H9 (cell line): Measurements from ENCODE around the gene SEMA3G. TPM values are rescaled to one million over a fixed set of nuclear protein-coding genes. Genes with fewer than 3 reads are reported as not detected.

ENCODE experiments used
- DNase-seq: peaks from one replicate; pipeline ENCODE4 v3.0.0-alpha.2; 2017
- H2AFZ ChIP-seq: one replicate; pipeline ENCODE4 v1.6.1; 2013; ENCODE audit warnings: mild to moderate bottlenecking, low read length, control low read depth, moderate library complexity
- H2AK5ac ChIP-seq: 2 replicates; pipeline ENCODE4 v1.6.1; 2013; ENCODE audit warnings: low read length, control low read depth, mixed read lengths; ENCODE audit not compliant: insufficient read length
- H2BK120ac ChIP-seq: one replicate; pipeline ENCODE4 v1.6.1; 2013; ENCODE audit warnings: low read depth, mild to moderate bottlenecking, low read length, control low read depth, inconsistent platforms; ENCODE audit not compliant: poor library complexity, severe bottlenecking
- H2BK12ac ChIP-seq: 2 replicates; pipeline ENCODE4 v1.6.1; 2013; ENCODE audit warnings: low read length, control low read depth, mixed read lengths, low read depth; ENCODE audit not compliant: insufficient read length
- H2BK15ac ChIP-seq: 2 replicates; pipeline ENCODE4 v1.6.1; 2013; ENCODE audit warnings: low read depth, low read length, control low read depth
- H2BK20ac ChIP-seq: one replicate; pipeline ENCODE4 v1.6.1; 2013; ENCODE audit warnings: low read depth, mild to moderate bottlenecking, low read length, control low read depth, inconsistent platforms; ENCODE audit not compliant: poor library complexity, severe bottlenecking
- H2BK5ac ChIP-seq: 2 replicates; pipeline ENCODE4 v1.6.1; 2013; ENCODE audit warnings: low read length, control low read depth, mixed read lengths; ENCODE audit not compliant: insufficient read length
- H3K14ac ChIP-seq: 2 replicates; pipeline ENCODE4 v1.6.1; 2013; ENCODE audit warnings: low read length, control low read depth; ENCODE audit not compliant: insufficient read depth
- H3K18ac ChIP-seq: 2 replicates; pipeline ENCODE4 v1.6.1; 2013; ENCODE audit warnings: low read depth, mild to moderate bottlenecking, mixed read lengths, low read length, control low read depth; ENCODE audit not compliant: insufficient read length
- H3K23ac ChIP-seq: 2 replicates; pipeline ENCODE4 v1.6.1; 2013; ENCODE audit warnings: low read length, control low read depth, mixed read lengths, low read depth; ENCODE audit not compliant: insufficient read length
- H3K23me2 ChIP-seq: 2 replicates; pipeline ENCODE4 v1.6.1; 2013; ENCODE audit warnings: low read depth, mild to moderate bottlenecking, mixed read lengths, low read length, control low read depth; ENCODE audit not compliant: insufficient read length, poor library complexity, severe bottlenecking
- H3K27ac ChIP-seq: 2 replicates; pipeline ENCODE4 v1.5.1; 2013; ENCODE audit warnings: low read length, control low read depth, mixed read lengths, low read depth; ENCODE audit not compliant: insufficient read length
- H3K27me3 ChIP-seq: 2 replicates; pipeline ENCODE4 v1.6.1; 2013; ENCODE audit warnings: low read length, control low read depth, inconsistent platforms; ENCODE audit not compliant: insufficient read depth
- H3K4ac ChIP-seq: 2 replicates; pipeline ENCODE4 v1.6.1; 2013; ENCODE audit warnings: low read depth, mild to moderate bottlenecking, control low read depth, inconsistent platforms, low read length, moderate library complexity
- H3K4me1 ChIP-seq: 2 replicates; pipeline ENCODE4 v1.6.1; 2013; ENCODE audit warnings: low read length, control low read depth, inconsistent platforms; ENCODE audit not compliant: insufficient read depth
- H3K4me2 ChIP-seq: 2 replicates; pipeline ENCODE4 v1.6.1; 2013; ENCODE audit warnings: low read length, control low read depth, mixed read lengths; ENCODE audit not compliant: insufficient read length, insufficient read depth
- H3K56ac ChIP-seq: 2 replicates; pipeline ENCODE4 v1.6.1; 2013; ENCODE audit warnings: low read depth, mild to moderate bottlenecking, mixed read lengths, low read length, control low read depth; ENCODE audit not compliant: insufficient read length
- H3K79me1 ChIP-seq: 2 replicates; pipeline ENCODE4 v1.6.1; 2013; ENCODE audit warnings: low read depth, mild to moderate bottlenecking, moderate library complexity, low read length, control low read depth, inconsistent platforms; ENCODE audit not compliant: insufficient read depth, poor library complexity, severe bottlenecking
- H3K79me2 ChIP-seq: 2 replicates; pipeline ENCODE4 v1.6.1; 2013; ENCODE audit warnings: low read length, control low read depth, inconsistent platforms; ENCODE audit not compliant: insufficient read depth
- H3K9ac ChIP-seq: 2 replicates; pipeline ENCODE4 v1.6.1; 2013; ENCODE audit warnings: low read length, control low read depth, mixed read lengths; ENCODE audit not compliant: insufficient read length; ENCODE audit errors: extremely low read depth
- H3K9me3 ChIP-seq: one replicate; pipeline ENCODE4 v1.6.1; 2013; ENCODE audit warnings: low read depth, low read length, inconsistent platforms; ENCODE audit not compliant: control insufficient read depth
- H3T11ph ChIP-seq: one replicate; pipeline ENCODE4 v1.6.1; 2013; ENCODE audit warnings: mild to moderate bottlenecking, low read length, control low read depth, inconsistent platforms
- H4K20me1 ChIP-seq: one replicate; pipeline ENCODE4 v1.6.1; 2013; ENCODE audit not compliant: control insufficient read depth, insufficient read length, insufficient read depth
- H4K5ac ChIP-seq: 2 replicates; pipeline ENCODE4 v1.6.1; 2013; ENCODE audit warnings: low read depth, mild to moderate bottlenecking, mixed read lengths, low read length, control low read depth; ENCODE audit not compliant: insufficient read length
- H4K8ac ChIP-seq: replicated peaks from 2 replicates; pipeline ENCODE4 v1.6.1; 2013; ENCODE audit warnings: low read length, control low read depth, mixed read lengths, low read depth; ENCODE audit not compliant: insufficient read length
- H4K91ac ChIP-seq: 2 replicates; pipeline ENCODE4 v1.6.1; 2013; ENCODE audit warnings: low read depth, mild to moderate bottlenecking, moderate library complexity, mixed read lengths, low read length, control low read depth; ENCODE audit not compliant: insufficient read length
- H3K27ac Mint-ChIP-seq, 3 experiments: 2 replicates in 2 of 3; 3 replicates in 1 of 3; pipeline ENCODE4 v1.8.0; 2020 to 2021; ENCODE audit warnings: mixed read lengths in 3 of 3, mild to moderate bottlenecking in 1 of 3, moderate library complexity in 1 of 3
- H3K27me3 Mint-ChIP-seq: 2 replicates; pipeline ENCODE4 v1.8.0; 2021; ENCODE audit warnings: low read depth, mild to moderate bottlenecking, moderate library complexity, mixed read lengths
- H3K36me3 Mint-ChIP-seq, 3 experiments: 2 replicates in 2 of 3; 3 replicates in 1 of 3; pipeline ENCODE4 v1.8.0; 2020 to 2021; ENCODE audit warnings: low read depth in 3 of 3, mixed read lengths in 3 of 3; ENCODE audit not compliant: insufficient read depth in 1 of 3
- H3K4me1 Mint-ChIP-seq, 2 experiments: 2 replicates each; pipeline ENCODE4 v1.8.0; 2020; ENCODE audit warnings: mixed read lengths in 2 of 2
- H3K4me3 Mint-ChIP-seq, 2 experiments: 2 replicates in 1 of 2; 3 replicates in 1 of 2; pipeline ENCODE4 v1.8.0; 2020 to 2021; ENCODE audit warnings: mild to moderate bottlenecking in 2 of 2, mixed read lengths in 2 of 2, moderate library complexity in 1 of 2
- H3K9me3 Mint-ChIP-seq, 2 experiments: 2 replicates in 1 of 2; 3 replicates in 1 of 2; pipeline ENCODE4 v1.8.0; 2020; ENCODE audit warnings: mild to moderate bottlenecking in 2 of 2, mixed read lengths in 2 of 2, moderate library complexity in 1 of 2
- WGBS: extraction: QIAGEN DNeasy Blood & Tissue Kit; methylation state at CpG from one replicate; pipeline ENCODE4 v1.1.7; 2013; ENCODE audit warnings: missing lambda C conversion rate, low lambda C conversion rate, mixed read lengths; ENCODE audit not compliant: insufficient read length; ENCODE audit errors: extremely low coverage; 5-methylcytosine and 5-hydroxymethylcytosine counted together
- total RNA-seq: library from RNA; stranded (reverse); gene quantifications from 2 replicates; pipeline ENCODE4 v1.2.1, GENCODE V29; 2021
- TF ChIP-seq, protein P1 (sequence below): fragments of 200-600 bp; sonication (generic); conservative IDR thresholded peaks from 3 replicates; pipeline ENCODE4 v1.8.0; 2021; ENCODE audit warnings: antibody characterized with exemption, mild to moderate bottlenecking

SEMA3G gene
- total RNA-seq, 1 experiment from 2014 or later = 2.4 TPM

DNA sequence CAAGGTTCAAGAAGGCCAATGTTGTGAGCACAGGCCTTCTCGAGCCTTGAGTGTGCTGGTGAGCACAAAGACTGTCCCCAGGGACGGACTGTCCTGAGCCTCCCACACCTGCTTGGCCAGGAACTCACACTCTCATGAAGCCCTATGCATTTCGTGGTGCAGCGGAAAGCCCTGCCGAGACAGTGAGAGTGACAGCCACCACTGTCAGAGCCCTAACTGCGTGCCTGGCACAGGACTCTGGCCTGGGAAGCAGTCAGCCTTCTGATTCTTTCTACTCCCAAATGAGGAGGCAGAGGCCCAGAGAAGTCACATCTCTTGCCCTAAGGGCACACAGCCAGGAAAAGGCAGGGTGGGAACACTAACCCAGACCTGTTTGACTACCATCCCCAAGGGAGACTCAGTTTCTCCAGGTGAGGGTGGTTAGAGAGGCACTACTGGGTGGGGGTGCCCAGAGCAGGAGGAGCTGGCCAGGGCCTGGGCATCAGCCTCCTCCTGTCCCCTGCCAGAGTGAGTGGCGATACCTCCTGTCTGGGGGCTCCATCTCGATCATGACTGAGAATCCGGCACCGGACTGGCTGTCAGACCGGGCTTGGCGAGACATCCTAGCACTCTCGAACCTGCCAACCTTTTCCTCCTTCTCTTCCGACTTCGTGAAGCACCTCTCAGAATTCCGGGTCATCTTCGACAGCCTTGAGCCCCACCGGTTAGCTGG, 50.8 kb downstream of the SEMA3G start:
- H2AK5ac ChIP-seq = no peak overlapping the region
- H3K4me2 ChIP-seq = no peak overlapping the region
- no CpG with 5 or more reads among the region's 18 CpGs for WGBS
- Mint-ChIP-seq H3K9me3 (no peaks in the 10 kb centered on the region), H3K4me1 (no peaks in the 10 kb centered on the region; a peak in 1 of 4 replicates), H3K36me3 (no peaks in the 10 kb centered on the region; a peak in 1 of 7 replicates), H3K27me3 (peaks cover 17% of the 10 kb centered on the region), H3K27ac (peak overlapping the region in 1 of 3 experiments; percentile 85; a peak in 2 of 7 replicates), H3K4me3 (no peak overlapping the region)
- no peak overlapping the region for H2BK20ac ChIP-seq
- no peak overlapping the region for H4K5ac ChIP-seq
- no peak overlapping the region for H2BK15ac ChIP-seq
- no peak overlapping the region for H4K8ac ChIP-seq
- TF ChIP-seq, protein P1, sequence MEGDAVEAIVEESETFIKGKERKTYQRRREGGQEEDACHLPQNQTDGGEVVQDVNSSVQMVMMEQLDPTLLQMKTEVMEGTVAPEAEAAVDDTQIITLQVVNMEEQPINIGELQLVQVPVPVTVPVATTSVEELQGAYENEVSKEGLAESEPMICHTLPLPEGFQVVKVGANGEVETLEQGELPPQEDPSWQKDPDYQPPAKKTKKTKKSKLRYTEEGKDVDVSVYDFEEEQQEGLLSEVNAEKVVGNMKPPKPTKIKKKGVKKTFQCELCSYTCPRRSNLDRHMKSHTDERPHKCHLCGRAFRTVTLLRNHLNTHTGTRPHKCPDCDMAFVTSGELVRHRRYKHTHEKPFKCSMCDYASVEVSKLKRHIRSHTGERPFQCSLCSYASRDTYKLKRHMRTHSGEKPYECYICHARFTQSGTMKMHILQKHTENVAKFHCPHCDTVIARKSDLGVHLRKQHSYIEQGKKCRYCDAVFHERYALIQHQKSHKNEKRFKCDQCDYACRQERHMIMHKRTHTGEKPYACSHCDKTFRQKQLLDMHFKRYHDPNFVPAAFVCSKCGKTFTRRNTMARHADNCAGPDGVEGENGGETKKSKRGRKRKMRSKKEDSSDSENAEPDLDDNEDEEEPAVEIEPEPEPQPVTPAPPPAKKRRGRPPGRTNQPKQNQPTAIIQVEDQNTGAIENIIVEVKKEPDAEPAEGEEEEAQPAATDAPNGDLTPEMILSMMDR = no peak
- no peak overlapping the region for H3K56ac ChIP-seq
- no peak overlapping the region; the same call in 1 of the 2 replicates for H3K14ac ChIP-seq
- no peak overlapping the region for H3K23ac ChIP-seq
- no peak overlapping the region for H3K9ac ChIP-seq
- no peak overlapping the region for H3K18ac ChIP-seq
- H2BK12ac ChIP-seq = no peak overlapping the region
- no peak for DNase-seq
- no peak overlapping the region for H2BK5ac ChIP-seq
- H3K27me3 ChIP-seq = no peaks in the 10 kb centered on the region; the same call in 1 of the 2 replicates
- no peaks in the 10 kb centered on the region for H4K20me1 ChIP-seq
- no peak overlapping the region for H2BK120ac ChIP-seq
- no peaks in the 10 kb centered on the region for H3K9me3 ChIP-seq
- no peak overlapping the region for H2AFZ ChIP-seq
- no peak overlapping the region for H4K91ac ChIP-seq
- H3K4me1 ChIP-seq = no peaks in the 10 kb centered on the region
- no peak overlapping the region for H3K27ac ChIP-seq
- no peaks in the 10 kb centered on the region for H3K79me2 ChIP-seq
- no peak overlapping the region for H3K4ac ChIP-seq
- H3K23me2 ChIP-seq = no peaks in the 10 kb centered on the region
- H3K79me1 ChIP-seq = no peaks in the 10 kb centered on the region
- no peak overlapping the region for H3T11ph ChIP-seq
